ENCODE data around the gene GNL1. TPM values are rescaled to one million over a fixed set of nuclear protein-coding genes. Genes with fewer than 3 reads are reported as not detected.

GNL1 gene
- total and polyA plus RNA-seq, 9 of the 15 experiments (the other 6 are each of a cell fraction or from before 2014, with no cell fraction given), result 0.73 to 112 (median 58.0) TPM

DNA sequence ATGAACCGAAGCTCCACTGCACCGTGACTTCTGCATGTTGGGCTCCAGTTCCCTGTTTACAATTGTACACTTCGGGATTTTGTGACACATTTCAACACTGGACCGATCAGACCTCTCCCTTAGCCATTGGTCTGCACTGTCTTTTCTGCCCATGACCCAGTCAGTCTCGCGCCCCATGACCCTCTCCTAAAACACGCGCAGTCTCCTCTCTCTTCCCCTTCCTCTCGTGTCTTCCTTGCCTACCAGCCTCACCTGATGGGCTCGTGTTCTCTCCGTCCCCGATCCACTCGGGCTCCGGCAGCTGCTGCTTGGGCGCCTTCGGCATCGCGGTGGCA, 14.4 kb upstream of the GNL1 start (continued):
- TF ChIP-seq, protein P1, sequence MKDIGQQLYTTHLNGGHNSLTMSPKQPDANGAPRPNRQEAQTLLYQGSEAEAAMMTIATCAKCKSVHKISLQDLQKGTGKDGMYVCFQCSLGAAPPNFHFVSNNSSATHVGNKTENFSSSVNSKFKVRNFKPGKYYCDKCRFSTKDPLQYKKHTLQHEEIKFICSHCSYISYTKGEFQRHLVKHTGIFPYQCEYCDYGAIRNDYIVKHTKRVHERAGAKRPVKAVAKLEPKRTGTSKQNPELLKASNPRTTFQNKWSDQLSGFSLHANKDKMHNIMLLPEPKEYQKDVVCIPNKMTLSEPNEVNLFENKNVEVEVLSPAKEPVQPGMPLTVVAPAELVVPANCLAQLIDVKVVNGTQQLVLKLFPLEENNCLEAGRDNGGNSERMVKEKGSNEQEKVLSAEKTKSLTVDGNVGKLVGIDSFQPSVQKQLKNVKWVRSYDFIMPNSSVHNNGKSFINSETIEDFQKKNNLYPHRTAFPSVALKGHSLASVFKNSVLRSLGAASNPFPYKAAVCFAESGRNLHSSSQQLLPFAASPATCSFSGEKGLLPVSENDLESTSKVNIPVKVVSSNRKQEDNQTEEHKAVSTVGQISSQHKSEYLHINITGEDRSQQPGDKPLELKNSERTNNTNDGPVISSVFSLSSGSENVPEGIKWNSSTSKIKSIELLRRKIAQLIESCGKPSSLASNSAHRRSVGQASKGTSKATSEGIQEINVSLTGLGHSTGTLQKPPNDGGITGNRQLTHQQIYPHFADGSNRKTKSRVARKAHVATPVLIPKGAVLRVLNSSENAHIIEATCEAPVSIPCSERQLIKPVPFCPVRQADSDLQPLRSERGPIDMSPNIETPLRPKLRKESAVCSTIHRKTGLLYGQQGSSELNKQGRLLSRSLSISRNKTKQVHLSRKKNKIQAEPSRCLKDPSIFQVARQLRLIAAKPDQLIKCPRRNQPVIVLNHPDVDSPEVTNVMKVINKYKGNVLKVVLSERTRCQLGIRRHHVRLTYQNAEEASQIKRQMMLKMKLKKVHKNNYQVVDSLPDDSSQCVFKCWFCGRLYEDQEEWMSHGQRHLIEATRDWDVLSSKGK (CRISPR knock-in tag; IDR thresholded peaks at IDR 0.05), result no peak
- 0 out of 2 replicates have a peak, but pooled peaks have one; percentile 30 for TF ChIP-seq ZNF12 (CRISPR knock-in tag; IDR thresholded peaks at IDR 0.05)
- no peak for TF ChIP-seq PHB (CRISPR knock-in tag; IDR thresholded peaks at IDR 0.05)
- TF ChIP-seq SMARCA5 (IDR thresholded peaks at IDR 0.05), result peak; percentile 66; the same call in 1 of the 2 replicates
- TF ChIP-seq DNMT1 (IDR thresholded peaks at IDR 0.05), result 0 out of 2 replicates have a peak, but pooled peaks have one; percentile 56
- peak; percentile 42; the same call in 1 of the 2 replicates for TF ChIP-seq SMARCE1 (IDR thresholded peaks at IDR 0.05)
- TF ChIP-seq FOXA3 (CRISPR knock-in tag; conservative IDR thresholded peaks at IDR 0.05 in 1 of 2, IDR thresholded peaks at IDR 0.05 in 1 of 2), result 0 out of 4 replicates have a peak, but pooled peaks of 1 of the 2 experiments have one; percentile 13
- 0 out of 4 replicates have a peak, but pooled peaks of 1 of the 2 experiments have one; percentile 4 for TF ChIP-seq TRIM24 (IDR thresholded peaks at IDR 0.05)
- no peak for TF ChIP-seq HEY1 (CRISPR knock-in tag; IDR thresholded peaks at IDR 0.05; ENCODE audit: borderline replicate concordance)
- peak; percentile 54; the same call in 1 of the 2 replicates for TF ChIP-seq ARID2 (IDR thresholded peaks at IDR 0.05)
- peak in 1 of 2 experiments; percentile 25; a peak in 1 of 4 replicates for TF ChIP-seq ARNT (IDR thresholded peaks at IDR 0.05)
- TF ChIP-seq BRCA1 (IDR thresholded peaks at IDR 0.05), result no peak
- TF ChIP-seq BRCA1 (CRISPR knock-in tag; IDR thresholded peaks at IDR 0.05), result 0 out of 2 replicates have a peak, but pooled peaks have one; percentile 26
- TF ChIP-seq FOXA1 (IDR thresholded peaks at IDR 0.05; ENCODE audit: borderline replicate concordance), result no peak
- peak; percentile 25 for TF ChIP-seq ASH1L (IDR thresholded peaks at IDR 0.05; ENCODE audit: borderline replicate concordance, low read depth, partially characterized antibody)
- peak; percentile 52; the same call in 1 of the 2 replicates for TF ChIP-seq PHB2 (IDR thresholded peaks at IDR 0.05; ENCODE audit: low read depth)
- no peak for TF ChIP-seq SIN3A (IDR thresholded peaks at IDR 0.05; ENCODE audit: borderline replicate concordance in 2 of 2, control insufficient read depth in 1 of 2, low read depth in 2 of 2, low read length in 2 of 2)
- TF ChIP-seq, protein P2, sequence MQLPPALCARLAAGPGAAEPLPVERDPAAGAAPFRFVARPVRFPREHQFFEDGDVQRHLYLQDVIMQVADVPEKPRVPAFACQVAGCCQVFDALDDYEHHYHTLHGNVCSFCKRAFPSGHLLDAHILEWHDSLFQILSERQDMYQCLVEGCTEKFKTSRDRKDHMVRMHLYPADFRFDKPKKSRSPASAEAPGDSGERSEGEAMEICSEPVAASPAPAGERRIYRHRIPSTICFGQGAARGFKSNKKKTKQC (CRISPR knock-in tag; IDR thresholded peaks at IDR 0.05), result no peak
- peak; percentile 61; the same call in 1 of the 2 replicates for TF ChIP-seq SMARCA4 (IDR thresholded peaks at IDR 0.05)

All from K562 (cell line).